Caco-2 (cell line): Measurements from ENCODE around the gene C11orf24. TPM values are rescaled to one million over a fixed set of nuclear protein-coding genes. Genes with fewer than 3 reads are reported as not detected.

Experiments used
- BruUV-seq: library from RNA; stranded (reverse); fragments of 400-500 nt; replicated peaks from 2 replicates; lab custom pipeline; 2021; lab: Mats Ljungman, UMichigan
- CTCF ChIA-PET: fragments of 300-600 bp; sonication (Branson Sonifier 250); formaldehyde crosslinking; loops from one replicate; lab custom pipeline; 2022; ENCODE audit warnings: antibody characterized with exemption; lab: Charles Lee
- POLR2A ChIA-PET: fragments of 300-600 bp; sonication (Branson Sonifier 250); formaldehyde crosslinking; loops from one replicate; lab custom pipeline; 2022; ENCODE audit warnings: antibody characterized with exemption; lab: Charles Lee
- DNase-seq, 2 experiments: peaks; one replicate each; pipeline versions ENCODE4 v3.0.0 to v3.0.0-alpha.2; 2020 to 2022
- H3K27me3 ChIP-seq: replicated peaks from 2 replicates; pipeline ENCODE4 v1.6.0; 2011; ENCODE audit warnings: low read length; ENCODE audit not compliant: control insufficient read depth, insufficient read depth
- H3K36me3 ChIP-seq: 2 replicates; pipeline ENCODE4 v1.5.1; 2011; ENCODE audit warnings: low read length; ENCODE audit not compliant: control insufficient read depth, insufficient read depth
- H3K4me1 ChIP-seq: fragments of 250-450 bp; sonication (Bioruptor Pico); 2 replicates; pipeline ENCODE4 v1.5.1; 2020; ENCODE audit warnings: mild to moderate bottlenecking
- H3K4me3 ChIP-seq: 2 replicates; pipeline ENCODE4 v1.5.1; 2011; ENCODE audit warnings: low read depth, mild to moderate bottlenecking, control low read depth, low read length
- H3K9me3 ChIP-seq: fragments of 250-450 bp; sonication (Bioruptor Pico); 2 replicates; pipeline ENCODE4 v1.5.1; 2020; ENCODE audit warnings: mild to moderate bottlenecking, moderate library complexity
- H3K27ac Mint-ChIP-seq: one replicate; pipeline ENCODE4 v1.8.0; 2022; ENCODE audit warnings: mixed read lengths; ENCODE audit not compliant: unreplicated experiment
- H3K27me3 Mint-ChIP-seq: one replicate; pipeline ENCODE4 v1.8.0; 2022; ENCODE audit warnings: mixed read lengths; ENCODE audit not compliant: insufficient read depth, unreplicated experiment
- H3K36me3 Mint-ChIP-seq: one replicate; pipeline ENCODE4 v1.8.0; 2022; ENCODE audit warnings: mild to moderate bottlenecking, mixed read lengths; ENCODE audit not compliant: insufficient read depth, unreplicated experiment
- H3K4me1 Mint-ChIP-seq: one replicate; pipeline ENCODE4 v1.8.0; 2022; ENCODE audit warnings: low read depth, mixed read lengths; ENCODE audit not compliant: unreplicated experiment
- H3K4me3 Mint-ChIP-seq: one replicate; pipeline ENCODE4 v1.8.0; 2022; ENCODE audit warnings: mild to moderate bottlenecking, moderate library complexity, mixed read lengths; ENCODE audit not compliant: unreplicated experiment
- H3K9me3 Mint-ChIP-seq: one replicate; pipeline ENCODE4 v1.8.0; 2022; ENCODE audit warnings: mixed read lengths; ENCODE audit not compliant: unreplicated experiment
- intact Hi-C: fragments of 100-400 bp; cut with micrococcal nuclease; formaldehyde crosslinking; loops from one replicate; pipeline ENCODE4 v1.10.0; 2022; ENCODE audit not compliant: unreplicated experiment
- total RNA-seq: library from RNA; stranded (reverse); gene quantifications from 2 replicates; pipeline ENCODE4 v1.2.3, GENCODE V29; 2022
- TF ChIP-seq, protein P1 (sequence below), 2 experiments: fragments of 200-600 bp in 1 of 2; IDR thresholded peaks; 1 replicate in 1 of 2; 2 replicates in 1 of 2; pipeline versions ENCODE4 v1.5.1 to v1.8.0; 2011 to 2022; ENCODE audit warnings: antibody characterized with exemption in 1 of 2, control low read depth in 1 of 2, inconsistent platforms in 1 of 2, low read depth in 1 of 2, low read length in 1 of 2, mild to moderate bottlenecking in 1 of 2, moderate library complexity in 1 of 2; ENCODE audit not compliant: insufficient read depth in 1 of 2, severe bottlenecking in 1 of 2, unreplicated experiment in 1 of 2

Gene C11orf24
- total RNA-seq, 1 experiment from 2014 or later, result 79.8 TPM

DNA sequence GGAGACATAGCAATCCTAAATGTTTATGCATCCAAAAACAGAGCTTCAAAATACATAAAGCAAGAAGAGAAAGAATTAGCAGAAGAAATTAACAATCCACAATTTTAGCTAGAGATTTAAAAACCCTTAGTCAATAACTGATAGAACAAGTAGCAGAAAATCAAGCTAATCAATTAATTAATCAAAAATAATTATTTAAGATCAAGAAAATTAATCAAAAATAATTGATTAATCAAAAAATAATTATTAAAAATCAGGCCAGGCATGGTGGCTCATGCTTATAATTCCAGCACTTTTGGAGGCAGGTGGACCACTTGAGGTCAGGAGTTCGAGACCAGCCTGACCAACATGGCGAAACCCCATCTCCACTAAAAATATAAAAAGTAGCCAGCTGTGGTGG is 29.2 kb downstream of the C11orf24 start:
- CTCF ChIA-PET, result no interaction called here
- Mint-ChIP-seq H3K4me3 (no peak overlapping the region), H3K9me3 (no peaks in the 10 kb centered on the region), H3K4me1 (no peaks in the 10 kb centered on the region), H3K27ac (no peak overlapping the region), H3K36me3 (no peaks in the 10 kb centered on the region), H3K27me3 (peaks cover 3% of the 10 kb centered on the region)
- peak in 1 of 2 experiments; percentile 7 for DNase-seq
- H3K36me3 ChIP-seq, result no peaks in the 10 kb centered on the region
- H3K4me3 ChIP-seq, result no peak overlapping the region
- TF ChIP-seq, protein P1, sequence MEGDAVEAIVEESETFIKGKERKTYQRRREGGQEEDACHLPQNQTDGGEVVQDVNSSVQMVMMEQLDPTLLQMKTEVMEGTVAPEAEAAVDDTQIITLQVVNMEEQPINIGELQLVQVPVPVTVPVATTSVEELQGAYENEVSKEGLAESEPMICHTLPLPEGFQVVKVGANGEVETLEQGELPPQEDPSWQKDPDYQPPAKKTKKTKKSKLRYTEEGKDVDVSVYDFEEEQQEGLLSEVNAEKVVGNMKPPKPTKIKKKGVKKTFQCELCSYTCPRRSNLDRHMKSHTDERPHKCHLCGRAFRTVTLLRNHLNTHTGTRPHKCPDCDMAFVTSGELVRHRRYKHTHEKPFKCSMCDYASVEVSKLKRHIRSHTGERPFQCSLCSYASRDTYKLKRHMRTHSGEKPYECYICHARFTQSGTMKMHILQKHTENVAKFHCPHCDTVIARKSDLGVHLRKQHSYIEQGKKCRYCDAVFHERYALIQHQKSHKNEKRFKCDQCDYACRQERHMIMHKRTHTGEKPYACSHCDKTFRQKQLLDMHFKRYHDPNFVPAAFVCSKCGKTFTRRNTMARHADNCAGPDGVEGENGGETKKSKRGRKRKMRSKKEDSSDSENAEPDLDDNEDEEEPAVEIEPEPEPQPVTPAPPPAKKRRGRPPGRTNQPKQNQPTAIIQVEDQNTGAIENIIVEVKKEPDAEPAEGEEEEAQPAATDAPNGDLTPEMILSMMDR (IDR thresholded peaks at IDR 0.05; ENCODE audit: insufficient read depth in 1 of 2, low read depth in 1 of 2, low read length in 1 of 2, severe bottlenecking in 1 of 2, unreplicated experiment in 1 of 2), result no peak
- H3K27me3 ChIP-seq, result no peaks in the 10 kb centered on the region
- H3K4me1 ChIP-seq, result no peaks in the 10 kb centered on the region
- intact Hi-C loops, result no loop called here
- BruUV-seq, result no TSS peak
- no peaks in the 10 kb centered on the region for H3K9me3 ChIP-seq
- POLR2A ChIA-PET, result no interaction called here

- DNase-seq, result peak in 1 of 2 experiments; percentile 28
- CTCF ChIA-PET, result interaction anchor here (0.7 kb wide), 1 partner anchor 156 kb away, joined by 3 read pairs; no protein-coding TSS in a partner anchor
- Mint-ChIP-seq H3K9me3 (peaks cover 15% of the 10 kb centered on the region), H3K27ac (no peak overlapping the region), H3K27me3 (peaks cover 4% of the 10 kb centered on the region), H3K4me3 (no peak overlapping the region), H3K36me3 (no peaks in the 10 kb centered on the region), H3K4me1 (no peaks in the 10 kb centered on the region)
- H3K9me3 ChIP-seq, result peaks cover 9% of the 10 kb centered on the region
- H3K27me3 ChIP-seq, result no peaks in the 10 kb centered on the region
- no peaks in the 10 kb centered on the region for H3K36me3 ChIP-seq
- TF ChIP-seq, protein P1 (IDR thresholded peaks at IDR 0.05; ENCODE audit: insufficient read depth in 1 of 2, low read depth in 1 of 2, low read length in 1 of 2, severe bottlenecking in 1 of 2, unreplicated experiment in 1 of 2), result no peak
- H3K4me1 ChIP-seq, result no peaks in the 10 kb centered on the region
- intact Hi-C loops, result no loop called here
- POLR2A ChIA-PET, result interaction anchor here (1.2 kb wide), 1 partner anchor 41 kb away, joined by 4 read pairs; no protein-coding TSS in a partner anchor
- H3K4me3 ChIP-seq, result no peak overlapping the region
- BruUV-seq, result no TSS peak
Observed at GRCh38 chr11:68231621-68232020, 40.2 kb downstream of the C11orf24 start.

- Mint-ChIP-seq H3K27ac (no peak overlapping the region), H3K27me3 (peaks cover 4% of the 10 kb centered on the region), H3K9me3 (peaks cover 15% of the 10 kb centered on the region), H3K4me1 (no peaks in the 10 kb centered on the region), H3K36me3 (no peaks in the 10 kb centered on the region), H3K4me3 (no peak overlapping the region)
- Histone ChIP-seq H3K9me3 (peaks cover 9% of the 10 kb centered on the region), H3K27me3 (no peaks in the 10 kb centered on the region), H3K4me1 (no peaks in the 10 kb centered on the region), H3K36me3 (no peaks in the 10 kb centered on the region), H3K4me3 (no peak overlapping the region)
- BruUV-seq, result no TSS peak
- ChIA-PET CTCF (no interaction called here), POLR2A (no interaction called here)
- TF ChIP-seq, protein P1 (IDR thresholded peaks at IDR 0.05; ENCODE audit: insufficient read depth in 1 of 2, low read depth in 1 of 2, low read length in 1 of 2, severe bottlenecking in 1 of 2, unreplicated experiment in 1 of 2), result no peak
- DNase-seq, result no peak
- intact Hi-C loops, result no loop called here
Observed at GRCh38 chr11:68229601-68230000, 42.2 kb downstream of the C11orf24 start.
